SK-N-SH (cell line): ENCODE measurements around the gene PDE4B. TPM values are rescaled to one million over a fixed set of nuclear protein-coding genes. Genes with fewer than 3 reads are reported as not detected.

Experiments used
- CTCF ChIA-PET: fragments of 300-600, 350-600 bp; formaldehyde crosslinking; extraction: SDS; loops from one replicate; lab custom pipeline; 2021; lab: Yijun Ruan, JAX
- POLR2A ChIA-PET: fragments of 350-600 bp; sonication (Branson Sonifier 250); formaldehyde crosslinking; extraction: SDS; loops from one replicate; lab custom pipeline; 2020; ENCODE audit warnings: antibody characterized with exemption, inconsistent platforms; lab: Yijun Ruan, JAX
- DNase-seq: peaks from one replicate; pipeline ENCODE4 v3.0.0; 2012
- H2AFZ ChIP-seq: fragments of 200-600 bp; sonication (generic); 2 replicates; pipeline ENCODE4 v1.8.1; 2016; ENCODE audit warnings: antibody characterized with exemption, mild to moderate bottlenecking, low read depth
- H3F3A ChIP-seq: fragments of 200-600 bp; sonication (generic); replicated peaks from 2 replicates; pipeline ENCODE3; 2016; ENCODE audit warnings: antibody characterized with exemption, mild to moderate bottlenecking; ENCODE audit not compliant: insufficient read depth
- H3K27ac ChIP-seq, 2 experiments: fragments of 200-500 bp in 1 of 2; fragments of 200-600 bp in 1 of 2; sonication (Bioruptor generic) in 1 of 2; sonication (generic), shearing (Covaris generic) in 1 of 2; 2 replicates each; pipeline versions ENCODE4 v1.5.1 to v1.6.1; 2014 to 2016; ENCODE audit warnings: low read depth in 2 of 2, inconsistent platforms in 1 of 2, low read length in 1 of 2, mild to moderate bottlenecking in 1 of 2, mixed read lengths in 1 of 2
- H3K27me3 ChIP-seq: fragments of 200-600 bp; sonication (generic), shearing (Covaris generic); 2 replicates; pipeline ENCODE4 v1.6.1; 2016; ENCODE audit warnings: mixed run types; ENCODE audit not compliant: insufficient read depth
- H3K36me3 ChIP-seq, 2 experiments: fragments of 200-500 bp in 1 of 2; fragments of 200-600 bp in 1 of 2; sonication (Bioruptor generic) in 1 of 2; sonication (generic) in 1 of 2; replicated peaks in 1 of 2; 2 replicates each; pipeline versions ENCODE3 to v1.5.1; 2014 to 2016; ENCODE audit warnings: low read length in 1 of 2, mild to moderate bottlenecking in 1 of 2; ENCODE audit not compliant: insufficient read depth in 2 of 2, control insufficient read depth in 1 of 2
- H3K4me1 ChIP-seq, 2 experiments: fragments of 200-500 bp in 1 of 2; fragments of 200-600 bp in 1 of 2; sonication (Bioruptor generic) in 1 of 2; sonication (generic), shearing (Covaris generic) in 1 of 2; 2 replicates each; pipeline versions ENCODE4 v1.5.1 to v1.6.1; 2014 to 2016; ENCODE audit warnings: low read depth in 1 of 2, low read length in 1 of 2, mixed run types in 1 of 2; ENCODE audit not compliant: insufficient read depth in 2 of 2, control insufficient read depth in 1 of 2
- H3K4me2 ChIP-seq: fragments of 200-600 bp; sonication (generic), shearing (Covaris generic); 2 replicates; pipeline ENCODE4 v1.6.1; 2017; ENCODE audit warnings: mixed run types
- H3K4me3 ChIP-seq, 2 experiments: fragments of 200-500 bp in 1 of 2; fragments of 200-600 bp in 1 of 2; sonication (Bioruptor generic) in 1 of 2; sonication (generic), shearing (Covaris generic) in 1 of 2; 2 replicates each; pipeline versions ENCODE4 v1.5.1 to v1.8.1; 2014 to 2016; ENCODE audit warnings: low read depth in 2 of 2, inconsistent platforms in 1 of 2, low read length in 1 of 2, mild to moderate bottlenecking in 1 of 2, mixed read lengths in 1 of 2, moderate library complexity in 1 of 2
- H3K79me2 ChIP-seq: fragments of 200-600 bp; sonication (generic); 2 replicates; pipeline ENCODE4 v1.8.1; 2017; ENCODE audit warnings: mild to moderate bottlenecking; ENCODE audit not compliant: insufficient read depth
- H3K9ac ChIP-seq: fragments of 200-600 bp; sonication (generic); 2 replicates; pipeline ENCODE4 v1.6.1; 2017; ENCODE audit warnings: mixed run types
- H3K9me2 ChIP-seq: fragments of 200-600 bp; sonication (generic); 2 replicates; pipeline ENCODE4 v1.6.1; 2017; ENCODE audit warnings: mixed run types
- H3K9me3 ChIP-seq: fragments of 200-600 bp; sonication (generic); 2 replicates; pipeline ENCODE4 v1.6.1; 2017; ENCODE audit warnings: mixed run types, mild to moderate bottlenecking, moderate library complexity
- H4K20me1 ChIP-seq: fragments of 200-600 bp; sonication (generic); 2 replicates; pipeline ENCODE4 v1.6.1; 2017; ENCODE audit warnings: mild to moderate bottlenecking, mixed run types; ENCODE audit not compliant: insufficient read depth
- ELF1 ChIP-seq: IDR thresholded peaks from 2 replicates; pipeline ENCODE4 v1.4.0; 2012
- FOXM1 ChIP-seq: IDR thresholded peaks from 2 replicates; pipeline ENCODE4 v1.4.0; 2012; ENCODE audit warnings: low read depth, mild to moderate bottlenecking
- GABPA ChIP-seq: IDR thresholded peaks from 2 replicates; pipeline ENCODE4 v1.4.0; 2012; ENCODE audit warnings: low read depth, mild to moderate bottlenecking
- GATA2 ChIP-seq: sonication (generic); formaldehyde crosslinking; IDR thresholded peaks from 2 replicates; pipeline ENCODE4 v1.5.0; 2020; ENCODE audit warnings: mild to moderate bottlenecking, missing genetic modification reagents
- JUND ChIP-seq: IDR thresholded peaks from 2 replicates; pipeline ENCODE4 v1.4.0; 2012
- MEF2A ChIP-seq: IDR thresholded peaks from 2 replicates; pipeline ENCODE4 v1.4.0; 2012; ENCODE audit warnings: low read depth, borderline replicate concordance
- POLR2AphosphoS5 ChIP-seq: IDR thresholded peaks from 2 replicates; pipeline ENCODE4 v1.6.1; 2012; ENCODE audit warnings: low read depth, low read length
- RAD21 ChIP-seq: IDR thresholded peaks from 2 replicates; pipeline ENCODE4 v1.6.1; 2012; ENCODE audit warnings: mild to moderate bottlenecking, low read length
- RCOR1 ChIP-seq: fragments of 150-350 bp; IDR thresholded peaks from 2 replicates; pipeline ENCODE4 v1.6.1; 2017; ENCODE audit warnings: antibody characterized with exemption, low read length
- REST ChIP-seq: IDR thresholded peaks from 2 replicates; pipeline ENCODE4 v1.6.1; 2012; ENCODE audit warnings: mild to moderate bottlenecking, low read depth, low read length, moderate library complexity
- RFX5 ChIP-seq: IDR thresholded peaks from 2 replicates; pipeline ENCODE4 v1.6.1; 2012; ENCODE audit warnings: mild to moderate bottlenecking, improper control_type of control experiment, low read length
- SMC3 ChIP-seq: IDR thresholded peaks from 2 replicates; pipeline ENCODE4 v1.6.1; 2012; ENCODE audit warnings: low read depth, low read length, improper control_type of control experiment
- YY1 ChIP-seq: IDR thresholded peaks from 2 replicates; pipeline ENCODE4 v1.4.0; 2012; ENCODE audit warnings: low read depth, mild to moderate bottlenecking
- polyA plus RNA-seq, 3 experiments: library from polyadenylated mRNA; depleted of rRNA; stranded (reverse); fragments of >200 nt; gene quantifications; 2 replicates each; pipeline ENCODE4 v1.2.3, GENCODE V29; 2012
- TF ChIP-seq, protein P1 (sequence below): IDR thresholded peaks from 2 replicates; pipeline ENCODE4; 2012
- TF ChIP-seq, protein P2 (sequence below): fragments of 200-600 bp; sonication (generic); IDR thresholded peaks from 2 replicates; pipeline ENCODE4 v1.6.1; 2017; ENCODE audit warnings: antibody characterized with exemption, mild to moderate bottlenecking, moderate library complexity

The PDE4B gene
- polyA plus RNA-seq, 1 of the 3 experiments (the other 2 are of a cell fraction) = 1.9 TPM

GRCh38 chr1:66261364-66261763 is 468.7 kb downstream of the PDE4B start:
- Histone ChIP-seq H3K9me3 (no peaks in the 10 kb centered on the region), H3F3A (peaks cover 3% of the 10 kb centered on the region), H3K4me1 (peaks cover 8 to 13% of the 10 kb centered on the region in 2 experiments; a peak in 3 of 4 replicates), H3K27ac (peak overlapping the region in 1 of 2 experiments; percentile 1; a peak in 1 of 4 replicates), H3K27me3 (no peaks in the 10 kb centered on the region), H4K20me1 (no peaks in the 10 kb centered on the region), H3K4me2 (no peak overlapping the region), H3K79me2 (no peaks in the 10 kb centered on the region), H3K36me3 (peaks cover 0 to 4% of the 10 kb centered on the region in 2 experiments), H3K9ac (no peak overlapping the region), H3K9me2 (no peaks in the 10 kb centered on the region), H3K4me3 (no peak overlapping the region), H2AFZ (no peak overlapping the region)
- TF ChIP-seq GABPA (no peak), GATA2 (CRISPR knock-in tag) (no peak), REST (no peak), FOXM1 (no peak), MEF2A (no peak), JUND (no peak), POLR2AphosphoS5 (no peak), YY1 (no peak), RFX5 (no peak), RCOR1 (no peak), RAD21 (no peak), SMC3 (no peak), ELF1 (no peak)
- TF ChIP-seq, protein P1, sequence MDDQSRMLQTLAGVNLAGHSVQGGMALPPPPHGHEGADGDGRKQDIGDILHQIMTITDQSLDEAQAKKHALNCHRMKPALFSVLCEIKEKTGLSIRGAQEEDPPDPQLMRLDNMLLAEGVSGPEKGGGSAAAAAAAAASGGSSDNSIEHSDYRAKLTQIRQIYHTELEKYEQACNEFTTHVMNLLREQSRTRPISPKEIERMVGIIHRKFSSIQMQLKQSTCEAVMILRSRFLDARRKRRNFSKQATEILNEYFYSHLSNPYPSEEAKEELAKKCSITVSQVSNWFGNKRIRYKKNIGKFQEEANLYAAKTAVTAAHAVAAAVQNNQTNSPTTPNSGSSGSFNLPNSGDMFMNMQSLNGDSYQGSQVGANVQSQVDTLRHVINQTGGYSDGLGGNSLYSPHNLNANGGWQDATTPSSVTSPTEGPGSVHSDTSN = no peak
- TF ChIP-seq, protein P2, sequence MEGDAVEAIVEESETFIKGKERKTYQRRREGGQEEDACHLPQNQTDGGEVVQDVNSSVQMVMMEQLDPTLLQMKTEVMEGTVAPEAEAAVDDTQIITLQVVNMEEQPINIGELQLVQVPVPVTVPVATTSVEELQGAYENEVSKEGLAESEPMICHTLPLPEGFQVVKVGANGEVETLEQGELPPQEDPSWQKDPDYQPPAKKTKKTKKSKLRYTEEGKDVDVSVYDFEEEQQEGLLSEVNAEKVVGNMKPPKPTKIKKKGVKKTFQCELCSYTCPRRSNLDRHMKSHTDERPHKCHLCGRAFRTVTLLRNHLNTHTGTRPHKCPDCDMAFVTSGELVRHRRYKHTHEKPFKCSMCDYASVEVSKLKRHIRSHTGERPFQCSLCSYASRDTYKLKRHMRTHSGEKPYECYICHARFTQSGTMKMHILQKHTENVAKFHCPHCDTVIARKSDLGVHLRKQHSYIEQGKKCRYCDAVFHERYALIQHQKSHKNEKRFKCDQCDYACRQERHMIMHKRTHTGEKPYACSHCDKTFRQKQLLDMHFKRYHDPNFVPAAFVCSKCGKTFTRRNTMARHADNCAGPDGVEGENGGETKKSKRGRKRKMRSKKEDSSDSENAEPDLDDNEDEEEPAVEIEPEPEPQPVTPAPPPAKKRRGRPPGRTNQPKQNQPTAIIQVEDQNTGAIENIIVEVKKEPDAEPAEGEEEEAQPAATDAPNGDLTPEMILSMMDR = no peak
- ChIA-PET POLR2A (no interaction called here), CTCF (interaction anchor here (1.2 to 1.6 kb wide), 3 partner anchors 14 to 185 kb away, joined by 4 to 6 read pairs (median 5); no protein-coding TSS in a partner anchor)
- DNase-seq = no peak
